ENCODE measurements around the gene DOK7. TPM values are rescaled to one million over a fixed set of nuclear protein-coding genes. Genes with fewer than 3 reads are reported as not detected.

Gene DOK7
- polyA plus RNA-seq, 1 experiment = not detected

- no peak for TF ChIP-seq CTCF (IDR thresholded peaks at IDR 0.05; ENCODE audit: low read depth, low read length)
- ChIA-PET CTCF (no interaction called here), POLR2A (no interaction called here)
- H3K4me3 ChIP-seq (ENCODE audit: low read depth, low read length) = no peak overlapping the region
- no peaks in the 10 kb centered on the region; the same call in 1 of the 2 replicates for H3K9me3 ChIP-seq (ENCODE audit: control insufficient read depth, insufficient read depth, low read length)
- H3K27ac ChIP-seq (ENCODE audit: low read depth, low read length) = no peak overlapping the region
- no peaks in the 10 kb centered on the region for H3K27me3 ChIP-seq (ENCODE audit: control insufficient read depth, insufficient read depth, low read length)
- no peak for DNase-seq (ENCODE audit: low read depth, low spot score)
Measured at GRCh38 chr4:3516061-3516835, 53.1 kb downstream of the DOK7 start.

- no peaks in the 10 kb centered on the region for H3K27me3 ChIP-seq (ENCODE audit: control insufficient read depth, insufficient read depth, low read length)
- no peak for TF ChIP-seq CTCF (IDR thresholded peaks at IDR 0.05; ENCODE audit: low read depth, low read length)
- H3K4me3 ChIP-seq (ENCODE audit: low read depth, low read length) = no peak overlapping the region
- ChIA-PET POLR2A (no interaction called here), CTCF (no interaction called here)
- no peak for DNase-seq (ENCODE audit: low read depth, low spot score)
- no peaks in the 10 kb centered on the region; the same call in 1 of the 2 replicates for H3K9me3 ChIP-seq (ENCODE audit: control insufficient read depth, insufficient read depth, low read length)
- no peak overlapping the region for H3K27ac ChIP-seq (ENCODE audit: low read depth, low read length)
Measured at GRCh38 chr4:3516836-3517730, 54.0 kb downstream of the DOK7 start.

GRCh38 chr4:3517731-3518510, 54.8 kb downstream of the DOK7 start:
- H3K27me3 ChIP-seq (ENCODE audit: control insufficient read depth, insufficient read depth, low read length) = no peaks in the 10 kb centered on the region
- TF ChIP-seq CTCF (IDR thresholded peaks at IDR 0.05; ENCODE audit: low read depth, low read length) = no peak
- POLR2A ChIA-PET = no interaction called here
- no peak overlapping the region for H3K4me3 ChIP-seq (ENCODE audit: low read depth, low read length)
- H3K27ac ChIP-seq (ENCODE audit: low read depth, low read length) = no peak overlapping the region
- CTCF ChIA-PET = no interaction called here
- H3K9me3 ChIP-seq (ENCODE audit: control insufficient read depth, insufficient read depth, low read length) = no peaks in the 10 kb centered on the region; the same call in 1 of the 2 replicates
- no peak for DNase-seq (ENCODE audit: low read depth, low spot score)

- no peaks in the 10 kb centered on the region; the same call in 1 of the 2 replicates for H3K9me3 ChIP-seq (ENCODE audit: control insufficient read depth, insufficient read depth, low read length)
- no peaks in the 10 kb centered on the region for H3K27me3 ChIP-seq (ENCODE audit: control insufficient read depth, insufficient read depth, low read length)
- H3K4me3 ChIP-seq (ENCODE audit: low read depth, low read length) = no peak overlapping the region
- DNase-seq (ENCODE audit: low read depth, low spot score) = no peak
- CTCF ChIA-PET = no interaction called here
- no peak overlapping the region for H3K27ac ChIP-seq (ENCODE audit: low read depth, low read length)
- no peak for TF ChIP-seq CTCF (IDR thresholded peaks at IDR 0.05; ENCODE audit: low read depth, low read length)
- POLR2A ChIA-PET = no interaction called here
Measured at GRCh38 chr4:3518511-3518880, 55.4 kb downstream of the DOK7 start.
